ENCODE results near the gene NTRK2.

The NTRK2 gene

DNA sequence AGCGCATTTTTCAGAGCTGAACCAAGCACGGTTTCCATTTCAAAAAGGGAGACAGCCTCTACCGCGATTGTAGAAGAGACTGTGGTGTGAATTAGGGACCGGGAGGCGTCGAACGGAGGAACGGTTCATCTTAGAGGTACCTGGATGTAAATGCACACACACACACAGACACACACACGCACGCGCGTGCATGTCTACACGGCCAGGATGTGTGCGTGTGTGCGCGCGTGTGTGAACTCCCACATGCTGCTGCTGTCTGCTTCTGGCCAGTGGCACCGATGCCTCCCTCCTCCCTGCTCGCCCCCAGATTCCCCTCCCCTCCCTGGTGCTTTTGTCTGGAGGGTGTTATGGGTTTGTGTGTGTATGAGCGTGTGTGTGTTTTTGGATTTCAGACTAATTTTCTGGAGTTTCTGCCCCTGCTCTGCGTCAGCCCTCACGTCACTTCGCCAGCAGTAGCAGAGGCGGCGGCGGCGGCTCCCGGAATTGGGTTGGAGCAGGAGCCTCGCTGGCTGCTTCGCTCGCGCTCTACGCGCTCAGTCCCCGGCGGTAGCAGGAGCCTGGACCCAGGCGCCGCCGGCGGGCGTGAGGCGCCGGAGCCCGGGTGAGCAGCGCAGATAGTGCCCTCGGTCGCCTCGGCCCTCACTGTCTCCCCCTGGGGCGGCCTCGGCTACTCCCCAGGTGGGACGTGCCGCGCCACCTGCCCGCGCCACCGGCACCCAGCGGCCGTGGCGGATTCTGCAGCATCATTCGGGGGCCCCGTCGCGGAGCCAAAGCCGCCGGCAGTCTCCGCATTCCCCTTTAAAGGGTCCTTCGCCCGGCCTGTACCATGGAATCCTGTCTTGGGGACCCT, at the start of gene NTRK2:
TSS of gene NTRK2 (plus strand) at position 442 of the 850 bp plus-strand sequence. CDS start 1,020 bp downstream, outside the sequence.
- Histone ChIP-seq H3K27me3 (replicated peaks) (peaks cover 31% of the 10 kb centered on the region), H3K4me3 (ENCODE audit: low read depth, low read length) (peak within 1 kb of the TSS; percentile 51)
- TF ChIP-seq, protein P1, sequence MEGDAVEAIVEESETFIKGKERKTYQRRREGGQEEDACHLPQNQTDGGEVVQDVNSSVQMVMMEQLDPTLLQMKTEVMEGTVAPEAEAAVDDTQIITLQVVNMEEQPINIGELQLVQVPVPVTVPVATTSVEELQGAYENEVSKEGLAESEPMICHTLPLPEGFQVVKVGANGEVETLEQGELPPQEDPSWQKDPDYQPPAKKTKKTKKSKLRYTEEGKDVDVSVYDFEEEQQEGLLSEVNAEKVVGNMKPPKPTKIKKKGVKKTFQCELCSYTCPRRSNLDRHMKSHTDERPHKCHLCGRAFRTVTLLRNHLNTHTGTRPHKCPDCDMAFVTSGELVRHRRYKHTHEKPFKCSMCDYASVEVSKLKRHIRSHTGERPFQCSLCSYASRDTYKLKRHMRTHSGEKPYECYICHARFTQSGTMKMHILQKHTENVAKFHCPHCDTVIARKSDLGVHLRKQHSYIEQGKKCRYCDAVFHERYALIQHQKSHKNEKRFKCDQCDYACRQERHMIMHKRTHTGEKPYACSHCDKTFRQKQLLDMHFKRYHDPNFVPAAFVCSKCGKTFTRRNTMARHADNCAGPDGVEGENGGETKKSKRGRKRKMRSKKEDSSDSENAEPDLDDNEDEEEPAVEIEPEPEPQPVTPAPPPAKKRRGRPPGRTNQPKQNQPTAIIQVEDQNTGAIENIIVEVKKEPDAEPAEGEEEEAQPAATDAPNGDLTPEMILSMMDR (IDR thresholded peaks at IDR 0.05; ENCODE audit: low read depth, low read length, missing control alignments), result no peak

DNA sequence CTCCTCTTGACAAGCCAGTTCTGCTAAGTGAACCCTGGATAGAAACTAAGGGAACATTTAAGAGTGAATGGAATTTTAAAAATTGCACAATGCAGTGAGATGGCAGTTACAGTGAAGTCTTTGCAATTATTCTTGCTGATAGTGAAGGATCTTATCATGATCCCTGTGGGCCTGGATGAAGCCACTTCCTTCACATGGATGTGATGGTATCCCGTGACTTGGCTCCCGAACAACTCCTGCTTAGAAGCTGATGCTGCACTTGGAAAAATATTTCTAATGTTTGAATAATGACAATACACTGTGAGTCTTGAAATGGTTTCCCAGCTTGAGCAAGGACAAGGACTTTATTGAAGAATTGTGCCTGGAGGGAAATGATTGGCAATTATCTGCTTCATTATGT, 49.2 kb upstream of the NTRK2 start:
- Histone ChIP-seq H3K36me3 (replicated peaks) (no peaks in the 10 kb centered on the region), H3K27ac (no peak overlapping the region), H3K4me3 (ENCODE audit: low read depth, low read length) (no peak overlapping the region), H3K27me3 (replicated peaks) (no peaks in the 10 kb centered on the region)
- no peak for DNase-seq
- TF ChIP-seq, protein P1 (IDR thresholded peaks at IDR 0.05; ENCODE audit: low read depth, low read length, missing control alignments), result no peak
- in situ Hi-C loops (cut with HindIII; ENCODE audit: low pct_ligation_motif_present, low sequenced_read_pairs), result no loop called here

More for the DNA sequence above, at the start of gene NTRK2:
- H3K36me3 ChIP-seq (replicated peaks), result no peaks in the 10 kb centered on the region
- H3K27ac ChIP-seq, result no peak within 1 kb of the TSS
- DNase-seq, result peak; percentile 9
- in situ Hi-C loops (cut with HindIII; ENCODE audit: low pct_ligation_motif_present, low sequenced_read_pairs), result no loop called here

DNA sequence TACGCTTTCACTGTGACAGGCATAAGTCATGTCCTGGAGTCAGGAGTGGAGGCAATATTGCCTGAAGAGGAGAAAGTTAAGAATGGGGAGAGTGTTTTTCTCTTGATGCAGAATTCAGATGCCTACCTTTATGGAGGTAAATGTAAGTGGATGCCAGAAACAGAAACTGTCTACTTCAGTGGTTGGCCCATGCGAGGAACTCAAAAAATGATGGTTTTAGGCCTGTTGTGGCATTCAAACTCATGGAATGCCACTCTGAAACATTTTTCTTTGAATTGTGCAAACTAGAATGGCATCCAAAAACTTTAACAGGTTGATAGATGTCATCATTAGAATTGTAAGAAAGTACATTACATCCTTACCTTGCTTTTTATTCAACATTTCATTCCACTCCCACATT, 47.7 kb upstream of the NTRK2 start:
- H3K4me3 ChIP-seq (ENCODE audit: low read depth, low read length), result no peak overlapping the region
- no peaks in the 10 kb centered on the region for H3K36me3 ChIP-seq (replicated peaks)
- TF ChIP-seq, protein P1 (IDR thresholded peaks at IDR 0.05; ENCODE audit: low read depth, low read length, missing control alignments), result no peak
- H3K27me3 ChIP-seq (replicated peaks), result no peaks in the 10 kb centered on the region
- no peak overlapping the region for H3K27ac ChIP-seq
- in situ Hi-C loops (cut with HindIII; ENCODE audit: low pct_ligation_motif_present, low sequenced_read_pairs), result no loop called here
- DNase-seq, result no peak

DNA sequence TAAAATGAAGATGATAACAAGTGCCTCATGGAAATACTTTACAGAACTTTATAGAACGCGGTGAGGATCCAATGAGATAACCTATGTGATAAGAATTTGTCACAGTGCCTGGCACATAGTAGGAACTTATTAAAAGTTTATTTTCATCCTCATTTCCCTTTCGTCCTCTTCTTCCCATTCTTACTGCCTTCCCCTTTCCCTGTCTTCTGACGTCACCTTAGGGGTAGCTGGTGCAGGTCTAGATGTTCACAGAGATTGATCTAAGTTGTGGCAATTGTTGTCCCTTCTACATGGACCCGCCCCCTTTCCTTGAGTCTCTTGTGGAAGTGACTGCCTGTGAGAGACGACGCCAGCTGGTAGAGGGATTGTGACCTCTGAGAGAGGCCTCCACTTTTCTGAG, 46.5 kb upstream of the NTRK2 start:
- no peaks in the 10 kb centered on the region for H3K27me3 ChIP-seq (replicated peaks)
- TF ChIP-seq, protein P1 (IDR thresholded peaks at IDR 0.05; ENCODE audit: low read depth, low read length, missing control alignments), result no peak
- in situ Hi-C loops (cut with HindIII; ENCODE audit: low pct_ligation_motif_present, low sequenced_read_pairs), result no loop called here

DNA sequence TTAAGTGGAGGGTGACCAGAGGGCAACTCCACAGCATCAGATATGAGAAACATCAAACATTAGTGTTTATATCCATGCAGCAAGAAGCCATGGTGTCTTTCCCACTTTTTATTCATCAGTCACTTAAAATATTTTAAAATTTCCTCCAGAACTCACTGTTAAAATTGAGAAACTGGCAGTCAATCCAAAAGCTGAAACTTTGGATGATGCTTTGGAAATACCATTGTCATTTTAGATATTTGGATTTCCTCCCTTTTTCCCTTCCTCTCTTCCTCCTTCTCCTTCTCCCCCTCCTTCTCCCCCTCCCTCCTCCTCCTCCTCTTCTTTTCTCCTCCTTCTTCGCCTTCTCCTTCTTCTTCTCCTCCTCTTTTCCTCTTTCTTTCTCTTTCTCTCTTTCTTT, 33.1 kb upstream of the NTRK2 start:
- Histone ChIP-seq H3K27ac (no peak overlapping the region), H3K27me3 (replicated peaks) (no peaks in the 10 kb centered on the region), H3K4me3 (ENCODE audit: low read depth, low read length) (no peak overlapping the region), H3K36me3 (replicated peaks) (no peaks in the 10 kb centered on the region)
- TF ChIP-seq, protein P1 (IDR thresholded peaks at IDR 0.05; ENCODE audit: low read depth, low read length, missing control alignments), result no peak
- DNase-seq, result no peak
- in situ Hi-C loops (cut with HindIII; ENCODE audit: low pct_ligation_motif_present, low sequenced_read_pairs), result no loop called here

More for the DNA sequence above, 46.5 kb upstream of the NTRK2 start:
- DNase-seq, result no peak
- Histone ChIP-seq H3K4me3 (ENCODE audit: low read depth, low read length) (no peak overlapping the region), H3K36me3 (replicated peaks) (no peaks in the 10 kb centered on the region), H3K27ac (no peak overlapping the region)
